SU-DHL-6 (cell line): ENCODE measurements around the gene MYO1D.

Source experiments
- EZH2phosphoT487 ChIP-seq: fragments of 200-600 bp; sonication (generic), shearing (Covaris generic); conservative IDR thresholded peaks from 2 replicates; pipeline ENCODE4 v1.6.1; 2018; ENCODE audit warnings: mild to moderate bottlenecking, antibody characterized with exemption, low read length, moderate library complexity, mixed read lengths
- TF ChIP-seq, protein P1 (sequence below): fragments of 200-600 bp; sonication (generic); IDR thresholded peaks from one replicate; pipeline ENCODE4 v1.5.1; 2017; ENCODE audit warnings: antibody characterized with exemption, mild to moderate bottlenecking, low read length, moderate library complexity; ENCODE audit not compliant: insufficient read depth, poor library complexity, severe bottlenecking

- no peak for TF ChIP-seq EZH2phosphoT487
- TF ChIP-seq, protein P1, sequence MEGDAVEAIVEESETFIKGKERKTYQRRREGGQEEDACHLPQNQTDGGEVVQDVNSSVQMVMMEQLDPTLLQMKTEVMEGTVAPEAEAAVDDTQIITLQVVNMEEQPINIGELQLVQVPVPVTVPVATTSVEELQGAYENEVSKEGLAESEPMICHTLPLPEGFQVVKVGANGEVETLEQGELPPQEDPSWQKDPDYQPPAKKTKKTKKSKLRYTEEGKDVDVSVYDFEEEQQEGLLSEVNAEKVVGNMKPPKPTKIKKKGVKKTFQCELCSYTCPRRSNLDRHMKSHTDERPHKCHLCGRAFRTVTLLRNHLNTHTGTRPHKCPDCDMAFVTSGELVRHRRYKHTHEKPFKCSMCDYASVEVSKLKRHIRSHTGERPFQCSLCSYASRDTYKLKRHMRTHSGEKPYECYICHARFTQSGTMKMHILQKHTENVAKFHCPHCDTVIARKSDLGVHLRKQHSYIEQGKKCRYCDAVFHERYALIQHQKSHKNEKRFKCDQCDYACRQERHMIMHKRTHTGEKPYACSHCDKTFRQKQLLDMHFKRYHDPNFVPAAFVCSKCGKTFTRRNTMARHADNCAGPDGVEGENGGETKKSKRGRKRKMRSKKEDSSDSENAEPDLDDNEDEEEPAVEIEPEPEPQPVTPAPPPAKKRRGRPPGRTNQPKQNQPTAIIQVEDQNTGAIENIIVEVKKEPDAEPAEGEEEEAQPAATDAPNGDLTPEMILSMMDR, result no peak
These were observed 218.2 kb downstream of the MYO1D start for GRCh38 chr17:32658470-32659418.
